ENCODE results near the gene CDC42BPG. TPM values are rescaled to one million over a fixed set of nuclear protein-coding genes. Genes with fewer than 3 reads are reported as not detected.

CDC42BPG gene
- total and polyA plus RNA-seq, 5 donors, result 0.36 to 2.3 (median 0.71) TPM

DNA sequence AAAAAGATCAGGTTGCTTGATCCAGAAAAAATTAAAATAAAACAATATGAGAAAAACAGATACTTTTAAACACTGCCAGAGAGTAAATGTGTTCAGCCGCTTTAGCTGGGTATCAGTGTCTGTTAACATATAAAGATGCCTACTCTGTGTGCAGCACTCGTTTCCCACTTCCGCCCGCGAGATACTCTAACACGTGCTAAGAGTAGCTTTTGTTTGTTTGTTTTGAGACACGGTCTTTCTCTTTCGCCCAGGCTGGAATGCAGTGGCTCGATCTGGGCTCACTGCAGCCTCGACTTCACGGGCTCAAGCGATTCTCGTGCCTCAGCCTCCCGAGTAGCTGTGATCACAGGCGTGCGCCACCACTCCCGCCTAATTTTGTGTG lies 33.6 kb downstream of the CDC42BPG start:
- Histone ChIP-seq H3K4me1 (ENCODE audit: control insufficient read depth, insufficient read depth, low read length) (peaks cover 4% of the 10 kb centered on the region), H3K4me3 (ENCODE audit: low read length) (peak overlapping the region; percentile 96), H3K27ac (ENCODE audit: low read length) (peak overlapping the region; percentile 23), H3K27me3 (ENCODE audit: control insufficient read depth, insufficient read depth) (no peaks in the 10 kb centered on the region), H3K9me3 (ENCODE audit: control insufficient read depth, low read length) (no peaks in the 10 kb centered on the region)
- peak in 2 of 3 donors; percentile 60 to 65 for DNase-seq
- intact Hi-C loops (cut with DNase I), result loop anchor here in 1 of 4 donors (10.0 kb wide), 1 partner anchor 324 kb away; the partner anchor contains the start of gene SYVN1
- peak in 1 of 2 donors; percentile 7 for ATAC-seq
- WGBS, result 50% methylated on average over 17 of the region's 17 CpGs

- peak; percentile 99 for ATAC-seq
- intact Hi-C loops (cut with DNase I), result loop anchor here in 1 of 4 donors (10.0 kb wide), 1 partner anchor 324 kb away; the partner anchor contains the start of gene SYVN1
- Histone ChIP-seq H3K27me3 (ENCODE audit: control insufficient read depth, insufficient read depth) (no peaks in the 10 kb centered on the region), H3K4me1 (ENCODE audit: control insufficient read depth, insufficient read depth, low read length) (peaks cover 4% of the 10 kb centered on the region), H3K4me3 (ENCODE audit: low read length) (peak within 1 kb of the TSS; percentile 96), H3K9me3 (ENCODE audit: control insufficient read depth, low read length) (no peaks in the 10 kb centered on the region), H3K27ac (ENCODE audit: low read length) (peak within 1 kb of the TSS; percentile 43)
- WGBS, result under 1% methylated on average over 46 of the region's 46 CpGs
- DNase-seq, result peak; percentile 97 to 99 (median 98)
Observed at GRCh38 chr11:64810271-64810890, 34.1 kb downstream of the CDC42BPG start, which contains the start of gene MEN1. Gene MEN1, minus strand, starts transcription at chr11:64810551. Its CDS starts 442 bp downstream, at chr11:64810109.

GRCh38 chr11:64809781-64810241 lies 34.6 kb downstream of the CDC42BPG start:
- 3% methylated on average over 44 of the region's 44 CpGs for WGBS
- Histone ChIP-seq H3K9me3 (ENCODE audit: control insufficient read depth, low read length) (no peaks in the 10 kb centered on the region), H3K27me3 (ENCODE audit: control insufficient read depth, insufficient read depth) (no peaks in the 10 kb centered on the region), H3K4me3 (ENCODE audit: low read length) (peak overlapping the region; percentile 96), H3K27ac (ENCODE audit: low read length) (no peak overlapping the region), H3K4me1 (ENCODE audit: control insufficient read depth, insufficient read depth, low read length) (peaks cover 4% of the 10 kb centered on the region)
- intact Hi-C loops (cut with DNase I), result loop anchor here in 1 of 4 donors (10.0 kb wide), 1 partner anchor 325 kb away; the partner anchor contains the start of gene SYVN1
- peak; percentile 8 to 34 for ATAC-seq
- peak in 2 of 3 donors; percentile 53 to 61 for DNase-seq

DNA sequence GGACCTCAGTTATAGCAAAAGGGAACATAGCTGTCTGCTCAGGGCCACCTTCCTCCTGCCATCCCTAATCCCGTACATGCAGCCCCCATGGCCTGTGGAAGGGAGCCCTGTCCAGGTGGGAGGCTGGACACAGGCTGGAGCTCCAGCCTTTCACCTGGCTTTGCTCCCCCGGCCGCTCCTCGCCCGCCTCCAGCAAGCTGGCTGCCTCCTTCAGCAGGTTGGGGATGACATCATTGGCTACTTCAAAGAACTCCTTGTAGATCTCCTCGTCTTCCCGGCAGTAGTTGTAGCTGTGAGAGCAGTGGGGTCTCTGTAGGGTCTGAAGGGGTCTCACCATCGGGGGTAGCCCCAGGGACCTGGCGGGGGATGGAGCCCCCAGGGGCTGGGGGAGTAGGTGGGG lies 39.0 kb downstream of the CDC42BPG start:
- DNase-seq, result peak in 2 of 3 donors; percentile 37 to 41
- 93% methylated on average over 9 of the region's 9 CpGs for WGBS
- Histone ChIP-seq H3K27me3 (ENCODE audit: control insufficient read depth, insufficient read depth) (no peaks in the 10 kb centered on the region), H3K4me3 (ENCODE audit: low read length) (no peak overlapping the region), H3K4me1 (ENCODE audit: control insufficient read depth, insufficient read depth, low read length) (peaks cover 7% of the 10 kb centered on the region), H3K27ac (ENCODE audit: low read length) (no peak overlapping the region), H3K9me3 (ENCODE audit: control insufficient read depth, low read length) (no peaks in the 10 kb centered on the region)
- intact Hi-C loops (cut with DNase I), result no loop called here
- no peak for ATAC-seq

DNA sequence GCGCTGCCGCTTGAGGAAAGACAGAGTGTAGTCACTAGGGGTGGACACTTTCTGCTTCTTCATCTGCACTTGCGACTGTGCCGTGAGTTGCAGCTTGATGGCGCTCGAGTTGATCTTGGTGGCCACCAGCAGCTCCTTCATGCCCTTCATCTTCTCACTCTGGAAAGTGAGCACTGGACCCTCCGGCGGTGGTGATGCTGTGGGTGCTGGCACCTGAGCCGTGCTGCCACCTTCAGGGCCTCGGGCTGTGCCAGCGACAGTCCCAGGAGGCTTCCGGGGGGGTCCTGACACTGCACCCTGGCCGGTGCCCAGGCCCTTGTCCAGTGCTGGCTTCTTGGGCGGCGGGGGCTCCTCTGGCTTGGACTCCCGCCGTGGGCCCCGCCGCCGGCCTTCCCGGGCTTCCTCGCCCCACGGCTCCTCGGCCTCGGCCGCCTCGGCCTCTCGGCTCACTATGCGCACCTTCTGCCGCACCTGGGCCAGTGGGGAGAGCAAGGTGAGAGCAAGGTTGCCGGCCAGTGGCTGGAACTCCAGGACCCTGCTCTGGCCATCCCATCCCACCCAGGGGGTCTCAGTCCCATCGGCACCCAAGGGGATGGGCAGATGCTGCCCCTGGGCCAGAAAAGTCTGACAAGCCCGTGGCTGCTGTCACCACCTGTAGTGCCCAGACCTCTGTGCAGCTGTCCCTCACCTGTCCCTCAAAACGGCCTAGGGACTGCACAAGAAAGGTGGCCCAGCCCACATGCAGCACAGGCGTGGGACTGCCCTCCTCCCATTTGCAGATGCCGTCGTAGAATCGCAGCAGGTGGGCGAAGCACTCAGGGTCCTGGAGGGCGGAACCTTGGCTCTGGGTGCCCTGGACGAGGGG lies 39.9 kb downstream of the CDC42BPG start:
- WGBS, result 90% methylated on average over 41 of the region's 41 CpGs
- DNase-seq (peak in 2 of 3 donors; percentile 64 to 69), ATAC-seq (no peak)
- Histone ChIP-seq H3K27me3 (ENCODE audit: control insufficient read depth, insufficient read depth) (no peaks in the 10 kb centered on the region), H3K4me1 (ENCODE audit: control insufficient read depth, insufficient read depth, low read length) (peaks cover 5% of the 10 kb centered on the region), H3K27ac (ENCODE audit: low read length) (no peak overlapping the region), H3K9me3 (ENCODE audit: control insufficient read depth, low read length) (no peaks in the 10 kb centered on the region), H3K4me3 (ENCODE audit: low read length) (no peak overlapping the region)
- intact Hi-C loops (cut with DNase I), result no loop called here

GRCh38 chr11:64803846-64804345 lies 40.6 kb downstream of the CDC42BPG start:
- ATAC-seq (peak in 1 of 2 donors; percentile 22), DNase-seq (no peak)
- Histone ChIP-seq H3K9me3 (ENCODE audit: control insufficient read depth, low read length) (no peaks in the 10 kb centered on the region), H3K4me1 (ENCODE audit: control insufficient read depth, insufficient read depth, low read length) (peaks cover 3% of the 10 kb centered on the region), H3K27me3 (ENCODE audit: control insufficient read depth, insufficient read depth) (no peaks in the 10 kb centered on the region), H3K27ac (ENCODE audit: low read length) (peak overlapping the region; percentile 94), H3K4me3 (ENCODE audit: low read length) (peak overlapping the region; percentile 73)
- WGBS, result 37% methylated on average over 15 of the region's 15 CpGs
- intact Hi-C loops (cut with DNase I), result no loop called here

- Histone ChIP-seq H3K4me3 (ENCODE audit: low read length) (peak within 1 kb of the TSS; percentile 73), H3K4me1 (ENCODE audit: control insufficient read depth, insufficient read depth, low read length) (peaks cover 3% of the 10 kb centered on the region), H3K27ac (ENCODE audit: low read length) (peak within 1 kb of the TSS; percentile 94), H3K27me3 (ENCODE audit: control insufficient read depth, insufficient read depth) (no peaks in the 10 kb centered on the region), H3K9me3 (ENCODE audit: control insufficient read depth, low read length) (no peaks in the 10 kb centered on the region)
- intact Hi-C loops (cut with DNase I), result no loop called here
- WGBS, result under 1% methylated on average over 58 of the region's 58 CpGs
- peak; percentile 93 to 97 (median 95) for DNase-seq
- ATAC-seq, result peak; percentile 82 to 89
Observed at GRCh38 chr11:64803158-64803845, 41.2 kb downstream of the CDC42BPG start, which contains the start of gene MAP4K2. Gene MAP4K2, minus strand, starts transcription at chr11:64803214. Its CDS starts 65 bp downstream, at chr11:64803149.

DNA sequence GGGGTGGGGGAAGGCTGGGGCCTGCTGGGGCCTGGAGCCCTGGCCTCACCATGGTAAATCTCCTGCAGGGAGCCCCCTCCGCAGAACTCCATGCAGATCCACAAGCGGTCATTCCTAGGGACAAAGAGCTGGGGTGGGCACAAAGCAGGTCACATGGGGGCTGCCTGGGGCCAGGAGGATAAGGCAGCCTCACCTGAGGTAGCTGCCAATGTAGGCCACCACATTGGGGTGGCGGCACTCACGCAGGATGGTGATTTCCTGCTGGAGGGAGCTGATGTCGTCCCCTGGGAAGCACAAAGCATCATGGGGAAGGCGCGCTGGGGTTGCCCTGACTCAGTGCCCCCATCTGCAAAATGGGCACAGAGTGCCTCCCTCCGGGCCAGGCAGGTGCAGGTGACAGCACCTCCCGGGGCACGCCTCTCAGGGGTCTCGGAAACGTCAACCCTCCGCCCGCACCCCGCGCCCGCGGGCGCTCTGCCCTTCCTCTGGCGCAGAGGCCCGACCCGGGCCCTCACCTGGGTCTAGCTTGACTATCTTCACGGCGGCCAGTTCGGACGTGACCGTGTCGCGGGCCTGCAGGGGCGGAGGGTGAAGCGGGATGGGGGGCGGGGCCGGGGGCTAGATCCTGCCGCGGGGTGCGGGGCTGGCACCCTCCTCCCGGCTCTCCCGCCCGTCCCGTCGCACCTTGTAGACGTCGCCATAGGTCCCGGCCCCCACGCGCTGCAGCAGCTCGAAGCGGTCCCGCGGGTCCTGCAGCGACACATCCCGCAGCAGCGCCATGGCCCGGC lies 41.9 kb downstream of the CDC42BPG start:
- H3K27ac ChIP-seq (ENCODE audit: low read length), result peak overlapping the region; percentile 65
- ATAC-seq, result peak; percentile 0 to 1
- H3K4me1 ChIP-seq (ENCODE audit: control insufficient read depth, insufficient read depth, low read length), result peaks cover 3% of the 10 kb centered on the region
- no peaks in the 10 kb centered on the region for H3K27me3 ChIP-seq (ENCODE audit: control insufficient read depth, insufficient read depth)
- intact Hi-C loops (cut with DNase I), result no loop called here
- DNase-seq, result peak in 1 of 3 donors; percentile 62
- WGBS, result 12% methylated on average over 54 of the region's 54 CpGs
- H3K9me3 ChIP-seq (ENCODE audit: control insufficient read depth, low read length), result no peaks in the 10 kb centered on the region
- peak overlapping the region; percentile 73 for H3K4me3 ChIP-seq (ENCODE audit: low read length)

DNA sequence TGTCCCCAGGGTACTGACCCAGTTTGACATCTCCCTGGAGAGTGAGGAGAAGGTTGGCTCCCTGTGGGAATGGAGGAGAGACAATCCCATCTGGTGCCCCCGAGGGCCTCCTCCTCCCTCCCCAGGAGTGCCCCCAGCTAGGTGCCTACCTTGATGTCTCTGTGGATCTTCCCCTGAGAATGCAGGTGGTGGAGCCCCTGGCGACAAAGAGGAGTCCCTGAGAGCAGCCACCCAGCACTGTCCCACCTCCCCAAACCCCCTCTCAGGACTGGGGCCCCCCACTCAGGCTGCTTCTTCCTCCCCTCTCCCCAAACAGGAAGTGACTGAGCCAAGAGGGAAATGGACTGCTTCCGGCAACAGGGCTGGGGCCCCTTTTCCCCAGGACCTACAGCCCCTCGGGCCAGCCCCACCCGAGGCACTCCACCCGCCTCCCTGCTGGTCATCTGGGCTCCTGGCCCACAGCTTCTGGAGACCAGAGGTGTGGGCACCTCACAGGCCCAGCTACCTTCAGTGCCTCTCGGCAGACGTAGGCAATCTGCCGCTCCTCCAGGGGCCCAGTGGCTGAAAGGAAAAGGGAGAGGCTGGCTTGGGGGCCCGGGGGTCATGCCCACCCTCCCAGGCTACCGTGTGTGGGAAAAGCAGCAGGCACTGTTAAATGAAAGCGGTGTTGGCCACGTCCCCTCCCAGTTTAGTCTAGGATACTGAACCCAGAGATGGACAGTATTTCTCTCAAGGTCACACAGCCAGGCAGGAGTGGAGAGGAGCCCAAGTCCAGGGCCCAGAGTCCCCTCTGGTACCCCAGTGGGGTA lies 42.7 kb downstream of the CDC42BPG start:
- Histone ChIP-seq H3K27ac (ENCODE audit: low read length) (peak overlapping the region; percentile 5), H3K9me3 (ENCODE audit: control insufficient read depth, low read length) (no peaks in the 10 kb centered on the region), H3K27me3 (ENCODE audit: control insufficient read depth, insufficient read depth) (no peaks in the 10 kb centered on the region), H3K4me3 (ENCODE audit: low read length) (peak overlapping the region; percentile 73), H3K4me1 (ENCODE audit: control insufficient read depth, insufficient read depth, low read length) (peaks cover 3% of the 10 kb centered on the region)
- DNase-seq, result peak in 2 of 3 donors; percentile 65 to 73
- 37% methylated on average over 13 of the region's 13 CpGs for WGBS
- intact Hi-C loops (cut with DNase I), result no loop called here
- peak in 1 of 2 donors; percentile 18 for ATAC-seq

Measured in right cardiac atrium (tissue), 5 donors.